NCI-H2196 treated with DMSO at 0.1 percent for 48 hours (cell line): ENCODE results near the gene RELL1.
"Not testable (repeated sequence)": the region's sequence is repeated elsewhere in the genome, so short reads cannot be mapped to it uniquely, and the experiment has no call there.

Source experiments
- DNase-seq: peaks from one replicate; lab custom pipeline; 2025; ENCODE audit not compliant: unreplicated experiment; lab: John Stamatoyannopoulos, UW

The RELL1 gene

GRCh38 chr4:37693450-37694190 is 7.4 kb upstream of the RELL1 start:
- no peak for DNase-seq

GRCh38 chr4:37693030-37693429 is 6.9 kb upstream of the RELL1 start:
- no peak for DNase-seq

GRCh38 chr4:37690976-37691375 is 4.8 kb upstream of the RELL1 start:
- DNase-seq = no peak

GRCh38 chr4:37689353-37690095 is 3.3 kb upstream of the RELL1 start:
- no peak for DNase-seq

- DNase-seq = no peak
Measured at GRCh38 chr4:37687681-37688080, 1.5 kb upstream of the RELL1 start.

- DNase-seq = no peak
Measured at GRCh38 chr4:37687194-37687562, 1.0 kb upstream of the RELL1 start.

GRCh38 chr4:37685823-37686372 is 278 bp downstream of the RELL1 start:
- DNase-seq = no peak

- no peak for DNase-seq
Measured at GRCh38 chr4:37685161-37685822, 884 bp downstream of the RELL1 start.

GRCh38 chr4:37684154-37684553 is 2.0 kb downstream of the RELL1 start:
- no peak for DNase-seq

- DNase-seq = no peak
Measured at GRCh38 chr4:37682701-37683401, 3.3 kb downstream of the RELL1 start.

GRCh38 chr4:37680089-37680488 is 6.1 kb downstream of the RELL1 start:
- no peak for DNase-seq

- DNase-seq = no peak
Measured at GRCh38 chr4:37679301-37679700, 6.9 kb downstream of the RELL1 start.

GRCh38 chr4:37678624-37679023 is 7.6 kb downstream of the RELL1 start:
- no peak for DNase-seq

GRCh38 chr4:37675587-37676290 is 10.4 kb downstream of the RELL1 start:
- no peak for DNase-seq

- no peak for DNase-seq
Measured at GRCh38 chr4:37674439-37674838, 11.7 kb downstream of the RELL1 start.

- no peak for DNase-seq
Measured at GRCh38 chr4:37673538-37674192, 12.5 kb downstream of the RELL1 start.

- DNase-seq = no peak
Measured at GRCh38 chr4:37671072-37671471, 15.1 kb downstream of the RELL1 start.

GRCh38 chr4:37670249-37670648 is 15.9 kb downstream of the RELL1 start:
- DNase-seq = no peak

GRCh38 chr4:37669124-37669523 is 17.1 kb downstream of the RELL1 start:
- not testable (repeated sequence) for DNase-seq
